Kidney capillary endothelial cell (primary cell): ENCODE data around the gene CRY2.

ENCODE experiments used
- DNase-seq: peaks from one replicate; pipeline ENCODE4 v3.0.0-alpha.2; 2018; ENCODE audit warnings: low spot score

Gene CRY2

GRCh38 chr11:45918331-45918941 lies 71.2 kb downstream of the CRY2 start:
- peak; percentile 52 for DNase-seq

DNA sequence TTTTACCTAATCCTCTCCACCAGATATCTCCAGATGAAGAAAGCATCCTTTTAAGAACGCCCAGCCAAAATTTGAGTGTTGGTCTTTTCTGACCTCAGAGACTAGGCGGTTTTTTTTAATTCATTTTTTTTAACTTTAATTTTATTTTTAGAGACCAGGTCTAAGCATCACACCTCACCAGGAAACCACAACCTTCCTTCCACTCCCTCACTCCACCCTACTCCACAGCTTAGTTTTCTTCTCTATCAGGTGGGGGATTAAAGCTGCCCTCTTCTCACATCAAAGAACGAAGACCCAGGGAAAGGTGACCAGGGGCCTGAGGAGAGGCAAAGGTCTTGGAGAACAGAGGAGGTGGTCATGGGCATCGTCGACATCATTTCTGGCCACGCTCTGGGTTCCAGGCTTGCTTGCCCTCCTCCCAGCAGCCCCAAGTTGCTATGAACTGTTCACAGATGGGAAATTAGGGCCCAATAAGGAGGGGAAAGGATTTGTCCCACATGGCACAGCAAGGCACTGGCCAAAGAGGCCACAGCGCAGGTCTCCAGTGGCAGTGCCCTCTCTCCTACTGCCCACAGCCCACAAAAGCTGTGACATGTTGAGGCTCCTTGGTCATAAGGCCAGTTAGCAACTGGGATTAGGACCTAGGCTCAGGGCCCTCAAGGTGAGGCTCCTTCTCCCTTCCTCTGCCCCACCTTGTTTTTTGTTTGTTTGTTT lies 71.8 kb downstream of the CRY2 start:
- DNase-seq = no peak

DNA sequence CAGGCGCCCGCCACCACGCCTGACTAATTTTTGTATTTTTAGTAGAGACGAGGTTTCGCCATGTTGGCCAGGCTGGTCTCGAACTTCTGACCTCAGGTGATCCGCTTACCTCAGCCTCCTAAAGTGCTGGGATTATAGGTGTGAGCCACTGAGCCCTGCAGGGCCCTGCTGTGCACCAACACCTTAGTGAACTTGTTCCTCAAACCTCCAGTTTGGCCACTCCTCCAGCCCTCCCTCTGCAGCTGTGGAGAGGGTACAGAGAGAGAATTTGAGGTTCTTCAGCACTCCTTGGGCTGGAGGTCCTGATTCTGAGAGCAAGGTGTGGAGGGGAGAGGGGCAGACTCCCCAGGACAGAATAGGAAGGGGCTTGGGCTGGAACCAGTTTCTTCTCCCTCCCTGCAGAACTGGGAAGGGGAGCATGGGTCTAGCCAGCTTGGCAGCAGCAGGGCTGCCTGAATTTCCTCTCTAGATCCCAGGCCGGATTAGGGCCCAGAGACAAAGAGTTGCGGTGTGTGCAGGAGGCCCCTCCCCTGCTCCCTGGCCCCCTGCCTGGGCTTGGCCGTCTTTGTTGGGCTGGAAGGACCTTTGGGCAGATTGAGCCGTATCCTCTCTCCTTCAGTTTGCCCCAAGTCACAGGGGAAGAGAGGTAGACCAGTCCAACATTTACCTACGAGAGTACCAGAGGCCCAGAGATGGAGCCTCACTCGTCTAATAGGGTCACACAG lies 72.7 kb downstream of the CRY2 start:
- DNase-seq = no peak

DNA sequence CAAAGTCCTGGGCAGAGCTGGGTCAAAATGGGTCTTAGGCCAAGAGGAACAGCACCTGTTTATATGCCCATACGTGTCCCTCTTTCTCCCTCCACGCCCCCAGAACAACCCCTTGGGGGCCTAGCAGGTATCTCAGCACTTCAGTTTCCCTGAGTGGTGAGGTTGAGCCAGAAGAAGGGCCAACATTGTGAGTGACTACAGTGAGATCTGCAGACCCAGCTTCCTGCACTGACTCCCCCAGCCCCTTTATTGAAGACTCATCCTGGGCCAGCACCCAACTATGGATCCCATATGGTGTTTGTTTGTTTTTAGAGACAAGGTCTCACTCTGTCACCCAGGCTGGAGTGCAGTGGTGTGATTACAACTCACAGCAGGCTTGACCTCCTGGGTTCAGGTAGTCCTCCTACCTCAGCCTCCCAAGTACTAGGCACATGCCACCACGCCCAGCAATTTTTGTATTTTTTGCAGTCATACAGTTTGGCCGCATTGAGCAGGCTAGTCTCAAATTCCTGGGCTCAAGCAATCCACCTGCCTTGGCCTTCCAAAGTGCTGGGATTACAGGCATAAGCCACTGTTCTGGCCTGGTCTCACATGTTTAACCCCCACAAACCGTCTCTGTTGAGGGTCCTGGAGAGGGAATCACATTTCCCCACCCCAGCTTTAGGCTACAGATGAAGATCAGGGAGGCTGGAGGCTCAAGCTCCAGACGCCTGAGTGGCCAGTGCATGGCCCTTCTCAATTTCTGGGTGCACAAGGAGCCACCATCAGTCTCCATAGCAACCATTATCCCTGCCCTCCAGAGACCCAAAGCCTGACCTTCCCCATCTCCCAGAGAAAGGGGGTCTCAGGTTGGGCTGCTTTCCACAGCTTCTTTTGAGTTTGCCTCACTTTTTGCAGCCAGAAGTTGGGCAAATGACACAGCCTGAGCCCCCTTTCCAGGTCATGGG lies 73.5 kb downstream of the CRY2 start:
- DNase-seq = no peak

GRCh38 chr11:45921561-45922424 lies 74.5 kb downstream of the CRY2 start:
- no peak for DNase-seq

- no peak for DNase-seq
Observed at GRCh38 chr11:45922425-45923082, 75.3 kb downstream of the CRY2 start, which contains the start of gene LARGE2. LARGE2 (plus strand) TSS chr11:45922656; CDS start chr11:45922883, 227 bp downstream.

DNA sequence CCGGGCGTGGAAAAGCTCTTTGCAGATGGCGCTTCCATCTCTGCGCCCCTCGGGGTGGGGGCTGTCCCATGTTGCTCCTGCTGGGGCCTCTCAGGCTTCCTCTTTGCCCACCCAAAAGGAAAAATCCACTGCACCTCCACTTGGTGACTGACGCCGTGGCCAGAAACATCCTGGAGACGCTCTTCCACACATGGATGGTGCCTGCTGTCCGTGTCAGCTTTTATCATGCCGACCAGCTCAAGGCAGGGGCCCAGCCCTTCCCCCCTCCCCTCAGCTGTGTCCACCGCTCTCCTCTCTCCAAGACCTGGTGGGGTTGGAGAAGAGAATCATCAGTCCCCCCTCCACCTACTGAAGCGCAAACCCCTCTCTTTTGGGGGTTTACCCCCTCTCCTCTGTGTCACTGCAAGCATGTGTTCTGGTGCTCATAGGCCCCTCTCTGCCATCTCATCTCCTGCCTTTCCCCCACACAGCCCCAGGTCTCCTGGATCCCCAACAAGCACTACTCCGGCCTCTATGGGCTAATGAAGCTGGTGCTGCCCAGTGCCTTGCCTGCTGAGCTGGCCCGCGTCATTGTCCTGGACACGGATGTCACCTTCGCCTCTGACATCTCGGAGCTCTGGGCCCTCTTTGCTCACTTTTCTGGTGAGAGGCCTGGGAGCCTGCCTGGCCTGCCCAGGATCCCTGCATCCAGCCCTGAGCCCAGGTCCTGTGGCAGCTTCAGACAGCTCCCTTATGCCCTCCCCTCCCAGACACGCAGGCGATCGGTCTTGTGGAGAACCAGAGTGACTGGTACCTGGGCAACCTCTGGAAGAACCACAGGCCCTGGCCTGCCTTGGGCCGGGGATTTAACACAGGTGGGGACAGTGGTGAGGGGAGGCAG lies 77.0 kb downstream of the CRY2 start:
- no peak for DNase-seq

DNA sequence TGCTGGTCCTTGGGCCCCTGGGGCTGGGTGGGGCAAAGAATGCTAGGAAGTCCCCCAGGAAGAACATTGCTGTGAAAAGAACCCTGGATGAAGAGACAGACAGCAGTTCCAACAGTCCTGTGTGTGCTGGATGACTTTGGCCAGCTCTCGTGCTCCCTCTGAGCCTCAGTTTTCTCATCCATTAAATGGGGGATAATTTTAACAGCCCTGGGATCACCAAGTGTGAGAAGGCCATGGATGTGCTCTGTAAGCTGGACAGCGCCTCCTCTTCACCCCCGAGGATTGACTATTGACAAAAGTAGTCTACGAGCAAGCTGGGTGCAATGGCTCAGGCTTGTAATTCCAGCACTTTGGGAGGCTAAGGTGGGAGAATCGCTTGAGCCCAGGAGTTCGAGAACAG lies 77.7 kb downstream of the CRY2 start:
- DNase-seq = no peak

GRCh38 chr11:45925550-45925949 lies 78.3 kb downstream of the CRY2 start:
- no peak for DNase-seq

- no peak for DNase-seq
Observed at GRCh38 chr11:45926001-45926401, 78.7 kb downstream of the CRY2 start.

DNA sequence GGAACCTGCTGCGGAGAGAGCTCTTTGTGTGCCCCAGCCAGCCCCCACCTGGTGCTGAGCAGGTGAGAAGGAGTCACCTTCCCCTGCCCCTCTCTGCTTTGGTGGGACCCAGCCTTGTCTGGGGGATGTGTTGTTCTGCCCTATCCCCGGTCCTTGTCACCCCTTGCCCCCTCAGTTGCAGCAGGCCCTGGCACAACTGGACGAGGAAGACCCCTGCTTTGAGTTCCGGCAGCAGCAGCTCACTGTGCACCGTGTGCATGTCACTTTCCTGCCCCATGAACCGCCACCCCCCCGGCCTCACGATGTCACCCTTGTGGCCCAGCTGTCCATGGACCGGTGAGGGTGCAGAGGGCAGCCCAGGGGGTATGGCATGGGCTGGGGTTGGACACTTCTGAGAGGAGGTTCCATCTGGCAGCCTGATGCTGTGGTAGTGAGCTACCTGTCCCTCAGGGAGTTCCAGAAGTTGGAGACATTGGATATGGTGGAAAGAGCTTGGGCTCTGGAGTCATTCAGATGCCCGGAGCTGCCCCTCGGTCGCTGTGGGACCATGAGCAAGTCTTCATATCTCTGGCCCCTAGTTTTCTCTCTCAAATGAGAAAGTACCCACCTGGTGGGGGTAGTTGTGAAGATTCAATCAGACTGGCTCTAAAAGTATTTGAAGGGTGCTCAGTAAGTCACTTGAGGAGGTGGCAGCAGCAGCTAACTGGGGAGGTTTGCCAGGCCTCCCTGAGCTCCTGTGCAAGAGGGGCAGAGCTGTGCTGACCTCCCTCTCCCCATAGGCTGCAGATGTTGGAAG lies 79.5 kb downstream of the CRY2 start:
- no peak for DNase-seq

- no peak for DNase-seq
Observed at GRCh38 chr11:45927332-45927683, 80.0 kb downstream of the CRY2 start.

GRCh38 chr11:45927684-45928413 lies 80.6 kb downstream of the CRY2 start:
- no peak for DNase-seq

GRCh38 chr11:45928535-45929215 lies 81.4 kb downstream of the CRY2 start:
- DNase-seq = no peak

DNA sequence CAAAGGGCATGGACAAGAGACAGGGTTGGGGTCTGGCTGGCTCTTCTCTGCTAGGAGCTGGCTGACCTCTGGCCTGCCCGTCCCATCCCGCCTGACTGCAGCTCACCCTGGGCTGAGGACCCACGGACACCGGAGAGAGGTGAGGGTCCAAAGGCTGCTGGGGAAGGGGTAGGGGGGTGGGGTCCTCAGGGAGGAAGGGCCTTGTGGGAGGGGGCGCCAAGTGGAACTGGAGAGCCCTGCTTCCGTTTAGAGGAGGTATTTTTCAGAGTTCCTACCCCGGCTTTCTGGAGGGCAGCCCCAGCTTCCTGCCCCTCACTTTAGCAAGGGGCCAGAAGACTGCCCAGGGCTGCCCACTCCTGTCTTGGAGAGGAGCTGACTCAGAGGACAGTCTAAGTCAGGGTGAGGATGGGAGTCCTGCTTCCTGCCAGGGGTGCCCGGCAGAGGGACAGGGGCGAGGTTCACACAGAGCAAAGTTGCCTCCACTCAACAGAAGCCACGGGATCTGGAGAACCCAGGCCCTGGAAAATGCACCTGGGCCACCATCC lies 82.3 kb downstream of the CRY2 start:
- no peak for DNase-seq

GRCh38 chr11:45930031-45930794 lies 82.9 kb downstream of the CRY2 start:
- no peak for DNase-seq
